Stomach (tissue), 9 donors: ENCODE data around the gene TNS3. TPM values are rescaled to one million over a fixed set of nuclear protein-coding genes. Genes with fewer than 3 reads are reported as not detected.
"Not testable (repeated sequence)": the region's sequence is repeated elsewhere in the genome, so short reads cannot be mapped to it uniquely, and the experiment has no call there.

Experiments used
- DNase-seq, 2 donors: peaks; one replicate each; pipeline versions ENCODE4 v3.0.0 to v3.0.0-alpha.2; 2013 to 2019
- H3K27ac ChIP-seq, 5 donors: fragments of 200-600 bp in 4 of 5; sonication (generic) in 4 of 5; one replicate each; pipeline ENCODE4 v1.5.1; 2013 to 2019; ENCODE audit warnings: mild to moderate bottlenecking in 1 of 5, moderate library complexity in 1 of 5
- H3K27me3 ChIP-seq, 3 donors: fragments of 200-600 bp; sonication (generic); one replicate each; pipeline ENCODE4 v1.5.1; 2017 to 2019; ENCODE audit warnings: mixed run types in 1 of 3
- H3K36me3 ChIP-seq, 4 donors: fragments of 200-600 bp; sonication (generic); 1 replicate in 3 of 4; 2 replicates in 1 of 4; pipeline ENCODE4 v1.5.1; 2016 to 2019
- H3K4me1 ChIP-seq, 4 donors: fragments of 200-600 bp; sonication (generic); one replicate each; pipeline ENCODE4 v1.5.1; 2016 to 2019
- H3K4me3 ChIP-seq, 4 donors: fragments of 200-600 bp; sonication (generic) in 3 of 4; one replicate each; pipeline ENCODE4 v1.5.1; 2016 to 2019; ENCODE audit warnings: mild to moderate bottlenecking in 1 of 4
- H3K9me3 ChIP-seq, 4 donors: fragments of 200-600 bp; sonication (generic); one replicate each; pipeline ENCODE4 v1.5.1; 2016 to 2019
- CTCF ChIP-seq, 7 experiments: fragments of 450-650 bp in 4 of 7; fragments of 200-600 bp in 3 of 7; sonication (generic) in 3 of 7; IDR thresholded peaks; one replicate each; pipeline ENCODE4 v1.5.1; 2016 to 2019; ENCODE audit warnings: antibody characterized with exemption in 7 of 7, control low read depth in 2 of 7, mild to moderate bottlenecking in 1 of 7
- EP300 ChIP-seq: sonication (generic); formaldehyde crosslinking; IDR thresholded peaks from one replicate; pipeline ENCODE4 v1.6.1; 2017; ENCODE audit warnings: antibody characterized with exemption
- POLR2A ChIP-seq, 4 donors: fragments of 450-650 bp; IDR thresholded peaks; one replicate each; pipeline ENCODE4 v1.6.1; 2016; ENCODE audit warnings: antibody characterized with exemption in 4 of 4, control low read depth in 2 of 4, mild to moderate bottlenecking in 1 of 4, moderate library complexity in 1 of 4
- POLR2AphosphoS5 ChIP-seq, 3 donors: sonication (generic); formaldehyde crosslinking; IDR thresholded peaks; one replicate each; pipeline ENCODE4 v1.6.1; 2016; ENCODE audit warnings: antibody characterized with exemption in 3 of 3
- WGBS, 5 donors: extraction: QIAGEN DNeasy Blood & Tissue Kit in 3 of 5; methylation state at CpG; one replicate each; pipeline versions ENCODE4 v1.1.5 to v1.1.7; 2013 to 2018; 5-methylcytosine and 5-hydroxymethylcytosine counted together
- intact Hi-C: fragments of 100-400 bp; cut with DNase I; formaldehyde crosslinking; loops from one replicate; pipeline ENCODE4 v1.15.1; 2023; ENCODE audit warnings: low total_unique reads
- polyA plus RNA-seq, 3 donors: library from polyadenylated mRNA; stranded (reverse); fragments of 200-250 nt; gene quantifications; one replicate each; pipeline ENCODE4 v1.2.3, GENCODE V29; 2013
- total RNA-seq, 5 donors: library from RNA; depleted of rRNA; stranded (reverse); fragments of >200 nt; gene quantifications; one replicate each; pipeline versions ENCODE4 v1.1.0 to v1.2.3, GENCODE V29; 2014 to 2016
- donor health status: healthy with polysubstance abuse.
- donor health status: Bipolar disorder and iron deficiency.
- donor health status: healthy.

TNS3 gene
- total and polyA plus RNA-seq, 8 donors: 10.0 to 105 (median 41.0) TPM

DNA sequence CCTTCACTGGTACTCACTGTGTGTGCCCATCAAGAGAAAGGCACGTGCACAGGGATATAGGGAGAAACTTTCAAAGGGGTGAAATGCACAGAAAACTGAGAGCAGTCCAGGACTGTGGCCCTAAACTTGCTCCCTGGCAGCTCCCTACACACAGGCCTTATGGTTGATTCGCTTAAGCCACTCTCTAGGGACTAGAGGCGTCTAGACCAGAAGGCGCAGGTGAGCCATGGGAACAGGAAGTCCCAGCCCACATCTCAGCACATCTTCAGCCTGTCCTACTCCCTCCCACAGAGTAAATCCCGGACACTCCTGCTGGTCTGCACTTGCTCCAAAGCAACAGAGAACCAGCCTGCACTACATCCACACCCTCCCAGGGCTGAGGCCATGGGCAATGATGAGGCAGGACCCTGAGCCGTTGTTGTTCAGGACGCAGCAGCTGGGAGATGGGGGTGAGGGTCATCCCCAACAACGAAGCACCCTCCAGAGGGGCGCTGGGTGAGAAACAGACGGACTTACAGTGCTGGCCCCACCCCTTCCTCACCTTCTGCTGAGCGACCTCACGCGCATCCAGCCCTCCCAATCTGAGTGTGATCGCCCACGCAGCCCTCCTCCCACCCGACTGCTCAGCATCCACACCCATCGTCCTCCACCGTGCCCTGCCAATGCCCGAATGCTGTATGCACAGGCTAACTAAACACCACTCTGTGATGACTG, 109.3 kb downstream of the TNS3 start:
- intact Hi-C loops: no loop called here

DNA sequence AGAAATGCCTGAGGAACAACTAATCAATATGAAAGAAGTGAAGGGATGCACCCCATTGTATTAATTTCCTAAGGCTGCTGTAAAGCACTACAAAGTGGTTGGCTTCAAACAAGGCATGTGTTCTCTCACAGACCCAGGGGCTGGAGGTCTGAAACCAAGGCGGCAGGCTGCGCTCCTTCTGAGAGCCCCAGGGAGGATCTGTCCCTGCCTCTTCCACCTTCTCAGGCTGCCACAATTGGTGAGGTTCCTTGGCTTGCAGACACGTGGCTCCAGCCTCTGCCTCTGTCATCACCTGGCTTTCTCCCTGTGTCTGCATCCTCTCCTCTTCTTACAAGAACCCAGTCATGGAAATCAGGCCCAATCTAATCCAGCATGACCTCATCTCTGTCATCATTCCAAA, 110.1 kb downstream of the TNS3 start:
- 74 to 81% (median 78%) methylated on average over 3 of the region's 3 CpGs for WGBS, 5 donors
- Histone ChIP-seq H3K27me3 (no peaks in the 10 kb centered on the region), H3K4me3 (no peak overlapping the region), H3K36me3 (no peaks in the 10 kb centered on the region), H3K4me1 (peaks cover 29 to 72% (median 59%) of the 10 kb centered on the region in 4 donors), H3K9me3 (no peaks in the 10 kb centered on the region), H3K27ac (peak overlapping the region; percentile 84 to 89 (median 85))
- TF ChIP-seq POLR2A (IDR thresholded peaks at IDR 0.05): no peak
- TF ChIP-seq POLR2AphosphoS5 (IDR thresholded peaks at IDR 0.05): no peak
- TF ChIP-seq EP300: no peak
- no peak for TF ChIP-seq CTCF (IDR thresholded peaks at IDR 0.05)
- intact Hi-C loops: no loop called here
- DNase-seq: no peak

More for the DNA sequence above, 109.3 kb downstream of the TNS3 start:
- no peak for DNase-seq
- H3K4me1 ChIP-seq: peaks cover 33 to 74% (median 64%) of the 10 kb centered on the region in 4 donors
- no peaks in the 10 kb centered on the region for H3K27me3 ChIP-seq
- H3K36me3 ChIP-seq: no peaks in the 10 kb centered on the region
- TF ChIP-seq CTCF (IDR thresholded peaks at IDR 0.05): no peak
- TF ChIP-seq POLR2A (IDR thresholded peaks at IDR 0.05): no peak
- TF ChIP-seq POLR2AphosphoS5 (IDR thresholded peaks at IDR 0.05): no peak
- TF ChIP-seq EP300: no peak
- 60 to 84% (median 68%) methylated on average over 16 to 19 of the region's 19 CpGs for WGBS, 5 donors
- H3K27ac ChIP-seq: peak overlapping the region; percentile 84 to 89 (median 85)
- no peaks in the 10 kb centered on the region for H3K9me3 ChIP-seq
- H3K4me3 ChIP-seq: no peak overlapping the region

- H3K9me3 ChIP-seq: no peaks in the 10 kb centered on the region
- peak overlapping the region; percentile 84 to 89 (median 85) for H3K27ac ChIP-seq
- 64 to 86% (median 72%) methylated on average over 6 to 9 of the region's 9 CpGs for WGBS, 5 donors
- intact Hi-C loops: no loop called here
- DNase-seq: no peak
- peaks cover 29 to 72% (median 56%) of the 10 kb centered on the region in 4 donors for H3K4me1 ChIP-seq
- TF ChIP-seq EP300: no peak
- no peak for TF ChIP-seq CTCF (IDR thresholded peaks at IDR 0.05)
- TF ChIP-seq POLR2AphosphoS5 (IDR thresholded peaks at IDR 0.05): no peak
- no peak for TF ChIP-seq POLR2A (IDR thresholded peaks at IDR 0.05)
- H3K4me3 ChIP-seq: no peak overlapping the region
- no peaks in the 10 kb centered on the region for H3K36me3 ChIP-seq
- H3K27me3 ChIP-seq: no peaks in the 10 kb centered on the region
These were observed 110.6 kb downstream of the TNS3 start for GRCh38 chr7:47471358-47471703.

- WGBS, 5 donors: 33 to 52% (median 36%) methylated on average over 13 of the region's 13 CpGs
- Histone ChIP-seq H3K27me3 (no peaks in the 10 kb centered on the region), H3K9me3 (no peaks in the 10 kb centered on the region), H3K4me1 (peaks cover 25 to 71% (median 52%) of the 10 kb centered on the region in 4 donors), H3K36me3 (no peaks in the 10 kb centered on the region), H3K4me3 (peak overlapping the region in 1 of 4 donors; percentile 29), H3K27ac (peak overlapping the region; percentile 84 to 89 (median 85))
- intact Hi-C loops: no loop called here
- TF ChIP-seq POLR2AphosphoS5 (IDR thresholded peaks at IDR 0.05) (peak in 2 of 3 donors; percentile 28 to 59), POLR2A (IDR thresholded peaks at IDR 0.05) (no peak), EP300 (no peak), CTCF (IDR thresholded peaks at IDR 0.05) (no peak)
- DNase-seq: peak; percentile 78 to 90
These were observed 111.1 kb downstream of the TNS3 start for GRCh38 chr7:47470567-47471357.

DNA sequence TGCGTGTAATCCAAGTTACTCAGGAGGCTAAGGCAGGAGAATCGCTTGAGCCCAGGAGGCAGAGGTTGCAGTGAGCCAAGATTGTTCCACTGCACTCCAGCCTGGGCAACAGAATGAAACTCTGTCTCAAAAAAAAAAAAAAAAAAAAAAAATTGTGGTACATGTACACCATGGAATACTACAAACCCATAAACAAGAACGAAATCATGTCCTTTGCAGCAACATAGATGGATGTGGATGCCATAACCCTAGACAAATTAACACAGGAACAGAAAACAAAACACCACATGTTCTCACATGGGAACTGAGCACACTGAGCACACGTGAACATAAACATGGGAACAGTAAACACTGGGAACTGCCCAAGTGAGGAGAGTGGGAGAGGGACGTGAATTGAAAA, 112.1 kb downstream of the TNS3 start:
- Histone ChIP-seq H3K4me1 (peaks cover 16 to 62% (median 44%) of the 10 kb centered on the region in 4 donors), H3K27ac (peak overlapping the region; percentile 50 to 89 (median 85))
- H3K4me3 ChIP-seq, intact Hi-C loops, H3K9me3 ChIP-seq, H3K27me3 ChIP-seq, H3K36me3 ChIP-seq, DNase-seq: not testable (repeated sequence)
- WGBS, 5 donors: 48 to 56% (median 51%) methylated on average over 5 of the region's 5 CpGs
